ENCODE measurements around the gene ULK4.

ULK4 gene

DNA sequence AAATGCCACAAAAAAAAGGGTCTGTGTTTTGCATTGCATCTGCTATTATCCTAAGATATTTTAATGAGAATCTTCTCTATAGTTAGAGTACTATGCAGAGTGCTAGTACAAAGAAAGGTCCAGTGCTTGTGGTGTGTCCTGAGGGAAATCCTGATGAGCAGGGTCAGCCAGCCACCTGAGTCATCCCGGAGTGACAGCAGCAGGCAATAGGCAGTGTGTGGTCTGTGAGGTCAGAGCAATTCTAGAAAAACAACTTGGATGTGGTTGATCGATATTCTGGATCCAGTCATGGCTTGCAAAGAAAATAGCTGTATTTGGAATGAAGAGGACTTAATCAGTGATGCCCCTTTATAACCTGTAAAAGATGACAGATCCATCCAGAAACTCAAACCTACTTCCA lies 643.4 kb downstream of the ULK4 start:
- TF ChIP-seq, protein P1, sequence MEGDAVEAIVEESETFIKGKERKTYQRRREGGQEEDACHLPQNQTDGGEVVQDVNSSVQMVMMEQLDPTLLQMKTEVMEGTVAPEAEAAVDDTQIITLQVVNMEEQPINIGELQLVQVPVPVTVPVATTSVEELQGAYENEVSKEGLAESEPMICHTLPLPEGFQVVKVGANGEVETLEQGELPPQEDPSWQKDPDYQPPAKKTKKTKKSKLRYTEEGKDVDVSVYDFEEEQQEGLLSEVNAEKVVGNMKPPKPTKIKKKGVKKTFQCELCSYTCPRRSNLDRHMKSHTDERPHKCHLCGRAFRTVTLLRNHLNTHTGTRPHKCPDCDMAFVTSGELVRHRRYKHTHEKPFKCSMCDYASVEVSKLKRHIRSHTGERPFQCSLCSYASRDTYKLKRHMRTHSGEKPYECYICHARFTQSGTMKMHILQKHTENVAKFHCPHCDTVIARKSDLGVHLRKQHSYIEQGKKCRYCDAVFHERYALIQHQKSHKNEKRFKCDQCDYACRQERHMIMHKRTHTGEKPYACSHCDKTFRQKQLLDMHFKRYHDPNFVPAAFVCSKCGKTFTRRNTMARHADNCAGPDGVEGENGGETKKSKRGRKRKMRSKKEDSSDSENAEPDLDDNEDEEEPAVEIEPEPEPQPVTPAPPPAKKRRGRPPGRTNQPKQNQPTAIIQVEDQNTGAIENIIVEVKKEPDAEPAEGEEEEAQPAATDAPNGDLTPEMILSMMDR (IDR thresholded peaks at IDR 0.05; ENCODE audit: borderline replicate concordance, control extremely low read depth, extremely low read depth, insufficient read depth, missing control alignments) = no peak
- no peak for DNase-seq (ENCODE audit: low spot score)
- in situ Hi-C loops (cut with MboI; ENCODE audit: low sequenced_read_pairs, unreplicated experiment) = no loop called here

DNA sequence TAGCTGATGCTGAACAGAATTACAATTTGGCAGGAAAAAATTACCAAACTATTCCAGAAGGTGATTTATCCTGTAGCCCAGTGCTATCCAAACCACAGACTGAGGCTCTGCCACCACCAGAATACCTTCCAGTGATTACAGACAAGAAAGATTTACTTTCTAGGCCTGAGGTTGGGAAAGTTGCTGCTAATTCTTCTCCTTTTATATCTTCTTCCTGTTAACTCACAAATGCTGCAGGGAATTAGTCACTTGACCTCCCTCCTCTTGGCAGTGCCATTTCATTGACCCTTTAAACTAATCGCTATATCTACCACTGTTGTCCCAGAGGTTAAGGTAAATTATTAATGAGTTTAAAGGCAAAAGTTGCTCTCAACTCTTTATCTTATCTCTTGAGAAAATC lies 644.2 kb downstream of the ULK4 start:
- TF ChIP-seq, protein P1 (IDR thresholded peaks at IDR 0.05; ENCODE audit: borderline replicate concordance, control extremely low read depth, extremely low read depth, insufficient read depth, missing control alignments) = no peak
- no peak for DNase-seq (ENCODE audit: low spot score)
- in situ Hi-C loops (cut with MboI; ENCODE audit: low sequenced_read_pairs, unreplicated experiment) = no loop called here

DNA sequence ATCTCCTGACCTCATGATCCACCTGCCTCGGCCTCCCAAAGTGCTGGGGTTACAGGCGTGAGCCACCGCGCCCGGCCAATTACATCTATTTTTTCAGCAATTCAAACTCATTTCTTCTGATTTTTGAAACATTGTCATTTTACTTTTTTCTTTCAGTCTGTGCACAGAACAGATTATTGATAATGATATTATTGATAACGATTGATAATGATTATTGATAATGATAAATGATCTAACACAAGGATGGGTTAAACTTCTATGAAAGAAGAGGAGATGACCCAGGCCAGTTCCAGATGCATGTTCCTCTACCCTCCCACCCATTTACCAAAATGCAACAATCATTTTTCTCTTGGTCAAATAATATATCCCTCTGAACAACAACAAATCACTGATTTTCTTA lies 644.6 kb downstream of the ULK4 start:
- in situ Hi-C loops (cut with MboI; ENCODE audit: low sequenced_read_pairs, unreplicated experiment) = no loop called here
- DNase-seq (ENCODE audit: low spot score) = no peak
- TF ChIP-seq, protein P1 (IDR thresholded peaks at IDR 0.05; ENCODE audit: borderline replicate concordance, control extremely low read depth, extremely low read depth, insufficient read depth, missing control alignments) = no peak

DNA sequence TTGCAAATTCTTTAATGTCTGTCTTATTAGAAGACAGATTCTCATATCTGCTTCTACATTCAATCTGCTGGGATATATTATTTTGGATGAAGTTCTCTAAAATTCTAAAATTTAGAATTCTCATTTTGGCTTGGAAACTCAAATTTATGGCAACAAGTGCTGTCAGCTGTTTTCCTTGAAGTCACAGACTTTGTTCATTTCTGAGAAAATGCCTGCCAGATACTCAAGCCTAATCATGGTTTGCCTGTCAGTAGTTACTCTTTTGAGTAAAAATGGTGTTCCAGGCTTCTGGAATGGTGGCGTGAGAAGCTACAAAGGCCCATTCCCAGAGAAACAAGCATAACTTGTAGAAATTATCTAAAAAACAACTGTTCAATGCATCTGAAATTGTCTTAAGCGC lies 646.8 kb downstream of the ULK4 start:
- TF ChIP-seq, protein P1 (IDR thresholded peaks at IDR 0.05; ENCODE audit: borderline replicate concordance, control extremely low read depth, extremely low read depth, insufficient read depth, missing control alignments) = no peak
- in situ Hi-C loops (cut with MboI; ENCODE audit: low sequenced_read_pairs, unreplicated experiment) = no loop called here

DNA sequence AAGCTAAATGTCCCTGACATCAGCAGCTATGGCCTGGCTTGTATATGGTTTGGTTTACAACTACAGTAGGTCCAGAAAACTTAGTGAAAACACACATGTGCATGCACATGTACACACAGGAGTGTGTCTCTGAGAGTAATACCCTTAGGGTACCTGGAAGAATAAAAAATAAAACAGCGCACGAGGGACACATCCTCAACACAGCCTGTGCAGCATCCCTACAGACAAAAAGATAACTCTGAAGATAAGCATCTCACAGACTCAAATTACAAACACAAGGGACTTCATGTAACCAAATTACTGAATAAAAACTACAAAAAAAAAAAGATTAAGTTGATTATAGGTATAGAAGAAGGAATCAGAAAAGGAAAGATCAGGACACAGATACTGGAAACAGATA lies 653.8 kb downstream of the ULK4 start:
- no peak for DNase-seq (ENCODE audit: low spot score)
- in situ Hi-C loops (cut with MboI; ENCODE audit: low sequenced_read_pairs, unreplicated experiment) = no loop called here

More for the DNA sequence above, 646.8 kb downstream of the ULK4 start:
- DNase-seq (ENCODE audit: low spot score) = no peak

DNA sequence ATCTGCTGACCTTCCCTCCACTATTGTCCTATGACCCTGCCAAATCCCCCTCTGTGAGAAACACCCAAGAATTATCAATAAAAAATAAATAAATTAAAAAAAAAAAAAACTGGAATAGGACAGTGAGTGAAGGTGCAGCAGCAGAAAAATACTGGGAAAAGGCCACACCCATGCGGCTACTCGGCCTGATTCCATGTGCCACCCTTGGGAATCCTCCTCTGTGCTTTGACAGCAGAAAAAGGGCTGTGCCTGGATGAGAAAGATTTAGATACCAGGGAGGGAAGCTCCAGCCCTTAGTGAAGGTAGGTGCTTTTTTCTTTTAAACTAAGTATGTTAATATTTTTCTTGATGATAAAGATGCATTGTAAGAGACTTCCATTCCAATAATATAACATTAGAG lies 654.8 kb downstream of the ULK4 start:
- DNase-seq (ENCODE audit: low spot score) = no peak
- TF ChIP-seq, protein P1 (IDR thresholded peaks at IDR 0.05; ENCODE audit: borderline replicate concordance, control extremely low read depth, extremely low read depth, insufficient read depth, missing control alignments) = no peak
- in situ Hi-C loops (cut with MboI; ENCODE audit: low sequenced_read_pairs, unreplicated experiment) = no loop called here

More for the DNA sequence above, 653.8 kb downstream of the ULK4 start:
- TF ChIP-seq, protein P1 (IDR thresholded peaks at IDR 0.05; ENCODE audit: borderline replicate concordance, control extremely low read depth, extremely low read depth, insufficient read depth, missing control alignments) = no peak

DNA sequence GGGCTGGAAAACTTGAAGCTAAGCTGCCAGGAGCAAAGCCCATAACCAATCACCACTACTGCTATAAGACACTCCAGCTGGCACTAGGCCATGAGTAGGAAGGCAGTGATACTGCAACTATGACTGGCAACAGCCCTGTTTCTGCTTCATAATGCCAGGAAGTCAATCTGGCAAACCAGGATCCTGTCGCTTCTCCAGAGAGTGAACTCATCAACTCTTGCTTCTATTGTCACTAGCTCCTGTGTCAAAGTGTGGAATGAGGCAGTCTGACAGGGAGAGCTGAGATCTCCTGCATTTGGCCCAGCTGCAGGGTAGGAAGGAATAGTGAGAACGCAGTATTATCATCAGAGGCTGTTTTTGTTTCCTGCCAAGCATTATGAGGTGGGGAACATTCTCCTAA lies 657.3 kb downstream of the ULK4 start:
- no peak for DNase-seq (ENCODE audit: low spot score)
- in situ Hi-C loops (cut with MboI; ENCODE audit: low sequenced_read_pairs, unreplicated experiment) = no loop called here
- TF ChIP-seq, protein P1 (IDR thresholded peaks at IDR 0.05; ENCODE audit: borderline replicate concordance, control extremely low read depth, extremely low read depth, insufficient read depth, missing control alignments) = no peak

All from GM13976 (cell line).